ENCODE measurements around the gene CASQ1. TPM values are rescaled to one million over a fixed set of nuclear protein-coding genes. Genes with fewer than 3 reads are reported as not detected.

The CASQ1 gene
- total and polyA plus RNA-seq, 2 of the 13 experiments (the other 11 are each of a cell fraction or from before 2014, with no cell fraction given) = 0.09 to 0.20 TPM

DNA sequence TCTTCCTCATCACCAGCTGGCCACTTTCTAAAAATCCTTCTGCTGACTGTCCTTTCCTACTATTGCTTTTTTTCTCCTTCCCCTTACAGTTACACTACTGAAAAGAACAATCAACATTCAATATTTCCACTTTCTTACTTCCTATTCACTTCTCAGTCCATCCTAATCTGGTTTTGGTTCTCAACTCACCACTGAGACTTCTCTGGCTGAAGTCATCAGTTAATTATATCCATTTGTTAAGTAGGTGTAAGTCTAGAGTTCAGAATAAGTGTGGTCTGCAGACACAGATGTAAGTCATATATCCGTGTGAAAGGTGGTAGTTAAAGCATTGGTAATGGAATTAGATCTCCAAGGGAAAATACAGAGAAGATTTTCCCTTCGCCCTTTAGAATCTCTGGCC lies 36.2 kb downstream of the CASQ1 start (continued):
- TF ChIP-seq, protein P1, sequence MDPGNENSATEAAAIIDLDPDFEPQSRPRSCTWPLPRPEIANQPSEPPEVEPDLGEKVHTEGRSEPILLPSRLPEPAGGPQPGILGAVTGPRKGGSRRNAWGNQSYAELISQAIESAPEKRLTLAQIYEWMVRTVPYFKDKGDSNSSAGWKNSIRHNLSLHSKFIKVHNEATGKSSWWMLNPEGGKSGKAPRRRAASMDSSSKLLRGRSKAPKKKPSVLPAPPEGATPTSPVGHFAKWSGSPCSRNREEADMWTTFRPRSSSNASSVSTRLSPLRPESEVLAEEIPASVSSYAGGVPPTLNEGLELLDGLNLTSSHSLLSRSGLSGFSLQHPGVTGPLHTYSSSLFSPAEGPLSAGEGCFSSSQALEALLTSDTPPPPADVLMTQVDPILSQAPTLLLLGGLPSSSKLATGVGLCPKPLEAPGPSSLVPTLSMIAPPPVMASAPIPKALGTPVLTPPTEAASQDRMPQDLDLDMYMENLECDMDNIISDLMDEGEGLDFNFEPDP (CRISPR knock-in tag; conservative IDR thresholded peaks at IDR 0.05) = no peak
- TF ChIP-seq PPARG (CRISPR knock-in tag; conservative IDR thresholded peaks at IDR 0.05) = no peak
- TF ChIP-seq, protein P2, sequence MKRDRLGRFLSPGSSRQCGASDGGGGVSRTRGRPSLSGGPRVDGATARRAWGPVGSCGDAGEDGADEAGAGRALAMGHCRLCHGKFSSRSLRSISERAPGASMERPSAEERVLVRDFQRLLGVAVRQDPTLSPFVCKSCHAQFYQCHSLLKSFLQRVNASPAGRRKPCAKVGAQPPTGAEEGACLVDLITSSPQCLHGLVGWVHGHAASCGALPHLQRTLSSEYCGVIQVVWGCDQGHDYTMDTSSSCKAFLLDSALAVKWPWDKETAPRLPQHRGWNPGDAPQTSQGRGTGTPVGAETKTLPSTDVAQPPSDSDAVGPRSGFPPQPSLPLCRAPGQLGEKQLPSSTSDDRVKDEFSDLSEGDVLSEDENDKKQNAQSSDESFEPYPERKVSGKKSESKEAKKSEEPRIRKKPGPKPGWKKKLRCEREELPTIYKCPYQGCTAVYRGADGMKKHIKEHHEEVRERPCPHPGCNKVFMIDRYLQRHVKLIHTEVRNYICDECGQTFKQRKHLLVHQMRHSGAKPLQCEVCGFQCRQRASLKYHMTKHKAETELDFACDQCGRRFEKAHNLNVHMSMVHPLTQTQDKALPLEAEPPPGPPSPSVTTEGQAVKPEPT (CRISPR knock-in tag; IDR thresholded peaks at IDR 0.05; ENCODE audit: low read depth) = no peak
- TF ChIP-seq, protein P3, sequence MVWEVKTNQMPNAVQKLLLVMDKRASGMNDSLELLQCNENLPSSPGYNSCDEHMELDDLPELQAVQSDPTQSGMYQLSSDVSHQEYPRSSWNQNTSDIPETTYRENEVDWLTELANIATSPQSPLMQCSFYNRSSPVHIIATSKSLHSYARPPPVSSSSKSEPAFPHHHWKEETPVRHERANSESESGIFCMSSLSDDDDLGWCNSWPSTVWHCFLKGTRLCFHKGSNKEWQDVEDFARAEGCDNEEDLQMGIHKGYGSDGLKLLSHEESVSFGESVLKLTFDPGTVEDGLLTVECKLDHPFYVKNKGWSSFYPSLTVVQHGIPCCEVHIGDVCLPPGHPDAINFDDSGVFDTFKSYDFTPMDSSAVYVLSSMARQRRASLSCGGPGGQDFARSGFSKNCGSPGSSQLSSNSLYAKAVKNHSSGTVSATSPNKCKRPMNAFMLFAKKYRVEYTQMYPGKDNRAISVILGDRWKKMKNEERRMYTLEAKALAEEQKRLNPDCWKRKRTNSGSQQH (CRISPR knock-in tag; IDR thresholded peaks at IDR 0.05; ENCODE audit: low read depth) = no peak

DNA sequence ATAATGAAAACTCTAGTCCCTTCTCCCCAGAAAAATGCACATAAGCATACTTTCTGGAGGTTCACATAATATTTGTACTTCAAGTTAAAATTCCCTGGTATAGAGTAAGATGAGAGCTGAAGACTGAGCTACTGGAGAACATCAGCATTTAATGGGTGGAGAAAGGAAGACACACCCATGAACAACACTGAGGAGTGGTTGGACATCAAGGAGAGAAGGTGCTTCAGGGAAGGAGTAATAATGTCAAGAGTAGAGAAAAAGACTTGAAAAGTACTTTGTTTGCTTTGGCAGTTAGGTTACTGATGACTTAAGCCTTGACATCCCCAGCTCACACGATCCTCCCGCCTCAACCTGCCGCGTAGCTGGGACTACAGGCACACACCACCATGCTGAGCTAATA lies 36.7 kb downstream of the CASQ1 start:
- Histone ChIP-seq H3K4me1 (ENCODE audit: insufficient read depth, low read length) (no peaks in the 10 kb centered on the region), H2AFZ (ENCODE audit: low read length) (no peak overlapping the region), H3K27me3 (ENCODE audit: control insufficient read depth in 1 of 2, insufficient read depth in 2 of 2, low read length in 2 of 2) (no peaks in the 10 kb centered on the region), H3K9me3 (ENCODE audit: low read length) (no peaks in the 10 kb centered on the region), H3K79me2 (ENCODE audit: insufficient read depth, low read length) (no peaks in the 10 kb centered on the region), H3K27ac (ENCODE audit: extremely low read length, insufficient read depth, low read length) (no peak overlapping the region), H3K36me3 (replicated peaks in 1 of 2; ENCODE audit: control insufficient read depth in 1 of 2, insufficient read depth in 2 of 2, low read length in 2 of 2) (peaks cover 41 to 97% of the 10 kb centered on the region in 2 experiments), H4K20me1 (ENCODE audit: insufficient read depth, low read length) (no peaks in the 10 kb centered on the region), H3K4me2 (ENCODE audit: low read depth, low read length) (no peak overlapping the region), H3K9ac (ENCODE audit: insufficient read depth, low read depth, low read length) (no peak overlapping the region), H3K4me3 (replicated peaks in 1 of 3; ENCODE audit: insufficient read depth in 1 of 3, low read depth in 2 of 3, low read length in 3 of 3) (no peak overlapping the region)
- 95% methylated on average over 4 of the region's 4 CpGs for WGBS (ENCODE audit: low lambda C conversion rate)
- no peak for TF ChIP-seq CC2D1A (CRISPR knock-in tag; IDR thresholded peaks at IDR 0.05)
- TF ChIP-seq, protein P4, sequence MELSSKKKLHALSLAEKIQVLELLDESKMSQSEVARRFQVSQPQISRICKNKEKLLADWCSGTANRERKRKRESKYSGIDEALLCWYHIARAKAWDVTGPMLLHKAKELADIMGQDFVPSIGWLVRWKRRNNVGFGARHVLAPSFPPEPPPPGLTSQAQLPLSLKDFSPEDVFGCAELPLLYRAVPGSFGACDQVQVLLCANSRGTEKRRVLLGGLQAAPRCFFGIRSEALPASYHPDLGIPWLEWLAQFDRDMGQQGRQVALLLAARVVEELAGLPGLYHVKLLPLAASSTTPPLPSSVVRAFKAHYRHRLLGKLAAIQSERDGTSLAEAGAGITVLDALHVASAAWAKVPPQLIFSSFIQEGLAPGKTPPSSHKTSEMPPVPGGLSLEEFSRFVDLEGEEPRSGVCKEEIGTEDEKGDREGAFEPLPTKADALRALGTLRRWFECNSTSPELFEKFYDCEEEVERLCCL (CRISPR knock-in tag; IDR thresholded peaks at IDR 0.05; ENCODE audit: borderline replicate concordance) = no peak
- no peak for DNase-seq (ENCODE audit: low spot score)
- in situ Hi-C loops (cut with HindIII; ENCODE audit: extremely low pct_ligation_motif_present, low pct_unique_long_range_greater_than_20kb) (no loop called here), intact Hi-C loops (cut with micrococcal nuclease; ENCODE audit: unreplicated experiment) (no loop called here)
- no peak for FAIRE-seq
- POLR2A ChIA-PET = interaction anchor here (1.4 kb wide), 1 partner anchor 36 kb away, joined by 3 read pairs; the partner anchor contains the start of gene DCAF8
- CTCF ChIA-PET (ENCODE audit: low intra/inter-chr PET ratio, low total read pairs) = no interaction called here
- BruUV-seq (replicated peaks) = no TSS peak
- ATAC-seq = no peak

All from HepG2 (cell line).